HG03565 (cell line): ENCODE results near the gene NLRP12.
"Not testable (repeated sequence)": the region's sequence is repeated elsewhere in the genome, so short reads cannot be mapped to it uniquely, and the experiment has no call there.

Experiments
- ATAC-seq: cut with Tn5 transposase; IDR thresholded peaks from one replicate; pipeline ENCODE4 v1.9.1; 2021; ENCODE audit warnings: mild to moderate bottlenecking, moderate library complexity; ENCODE audit not compliant: unreplicated experiment

The NLRP12 gene

GRCh38 chr19:53824134-53824611 lies at the start of gene NLRP12:
NLRP12 (minus strand) TSS chr19:53824314; CDS start chr19:53824174, 140 bp downstream.
- no peak for ATAC-seq

- ATAC-seq, result no peak
These were observed 48.6 kb upstream of the NLRP12 start for GRCh38 chr19:53872762-53873161.

GRCh38 chr19:53871454-53871853 lies 47.3 kb upstream of the NLRP12 start:
- no peak for ATAC-seq

GRCh38 chr19:53870485-53870844 lies 46.4 kb upstream of the NLRP12 start:
- no peak for ATAC-seq

- not testable (repeated sequence) for ATAC-seq
These were observed 45.8 kb upstream of the NLRP12 start for GRCh38 chr19:53869805-53870484.

- ATAC-seq, result no peak
These were observed 45.0 kb upstream of the NLRP12 start for GRCh38 chr19:53868892-53869804.

GRCh38 chr19:53868091-53868891 lies 44.2 kb upstream of the NLRP12 start:
- ATAC-seq, result no peak

- peak; percentile 58 for ATAC-seq
These were observed 43.3 kb upstream of the NLRP12 start, which contains the start of gene MYADM for GRCh38 chr19:53867225-53868090. MYADM (plus strand) TSS chr19:53867883; CDS start chr19:53873530, 5,647 bp downstream.

- no peak for ATAC-seq
These were observed 42.7 kb upstream of the NLRP12 start for GRCh38 chr19:53866865-53867224.

- ATAC-seq, result no peak
These were observed 42.1 kb upstream of the NLRP12 start for GRCh38 chr19:53865918-53866864.

- ATAC-seq, result no peak
These were observed 41.4 kb upstream of the NLRP12 start for GRCh38 chr19:53865523-53865917.

- ATAC-seq, result no peak
These were observed 40.3 kb upstream of the NLRP12 start for GRCh38 chr19:53864308-53864836.

GRCh38 chr19:53853707-53854106 lies 29.6 kb upstream of the NLRP12 start:
- no peak for ATAC-seq

- no peak for ATAC-seq
These were observed 25.1 kb upstream of the NLRP12 start for GRCh38 chr19:53849237-53849676.

- ATAC-seq, result no peak
These were observed 23.4 kb upstream of the NLRP12 start for GRCh38 chr19:53847555-53847954.

GRCh38 chr19:53844849-53845246 lies 20.7 kb upstream of the NLRP12 start:
- ATAC-seq, result no peak

- not testable (repeated sequence) for ATAC-seq
These were observed 16.8 kb upstream of the NLRP12 start for GRCh38 chr19:53840914-53841313.

GRCh38 chr19:53840241-53840640 lies 16.1 kb upstream of the NLRP12 start:
- ATAC-seq, result not testable (repeated sequence)

GRCh38 chr19:53838446-53838845 lies 14.3 kb upstream of the NLRP12 start:
- ATAC-seq, result not testable (repeated sequence)
